22Rv1 (cell line): Measurements from ENCODE around the gene UBE3B.
"Not testable (repeated sequence)": the region's sequence is repeated elsewhere in the genome, so short reads cannot be mapped to it uniquely, and the experiment has no call there.

Experiments used
- H3K27ac ChIP-seq: fragments of 450-650 bp; 2 replicates; pipeline ENCODE4 v1.5.1; 2017
- ZFX ChIP-seq: fragments of 450-650 bp; IDR thresholded peaks from 2 replicates; pipeline ENCODE4 v1.6.1; 2017; ENCODE audit warnings: antibody characterized with exemption, borderline replicate concordance
- TF ChIP-seq, protein P1 (sequence below): fragments of 450-650 bp; IDR thresholded peaks from 2 replicates; pipeline ENCODE4 v1.5.1; 2017; ENCODE audit warnings: mild to moderate bottlenecking

The UBE3B gene

DNA sequence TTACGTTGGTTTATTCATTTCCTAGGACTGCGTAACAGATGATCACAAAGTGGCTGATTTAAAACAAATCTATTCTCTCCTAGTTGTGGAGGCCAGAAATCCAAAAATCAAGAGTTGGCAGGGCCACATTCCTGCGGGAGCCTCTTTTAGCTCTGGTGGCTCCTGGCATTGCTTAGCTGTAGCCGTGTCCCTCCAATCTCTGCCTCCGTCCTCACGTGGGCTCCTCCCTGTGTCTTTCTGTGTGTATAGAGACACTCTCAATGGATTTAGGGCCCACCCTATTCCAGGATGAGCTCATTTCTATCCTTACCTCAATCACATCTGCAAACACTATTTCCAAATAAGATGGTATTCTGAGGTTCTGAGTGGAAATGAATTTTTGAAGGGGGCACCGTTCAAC is 42.9 kb upstream of the UBE3B start:
- no peak overlapping the region for H3K27ac ChIP-seq
- no peak for TF ChIP-seq ZFX
- TF ChIP-seq, protein P1, sequence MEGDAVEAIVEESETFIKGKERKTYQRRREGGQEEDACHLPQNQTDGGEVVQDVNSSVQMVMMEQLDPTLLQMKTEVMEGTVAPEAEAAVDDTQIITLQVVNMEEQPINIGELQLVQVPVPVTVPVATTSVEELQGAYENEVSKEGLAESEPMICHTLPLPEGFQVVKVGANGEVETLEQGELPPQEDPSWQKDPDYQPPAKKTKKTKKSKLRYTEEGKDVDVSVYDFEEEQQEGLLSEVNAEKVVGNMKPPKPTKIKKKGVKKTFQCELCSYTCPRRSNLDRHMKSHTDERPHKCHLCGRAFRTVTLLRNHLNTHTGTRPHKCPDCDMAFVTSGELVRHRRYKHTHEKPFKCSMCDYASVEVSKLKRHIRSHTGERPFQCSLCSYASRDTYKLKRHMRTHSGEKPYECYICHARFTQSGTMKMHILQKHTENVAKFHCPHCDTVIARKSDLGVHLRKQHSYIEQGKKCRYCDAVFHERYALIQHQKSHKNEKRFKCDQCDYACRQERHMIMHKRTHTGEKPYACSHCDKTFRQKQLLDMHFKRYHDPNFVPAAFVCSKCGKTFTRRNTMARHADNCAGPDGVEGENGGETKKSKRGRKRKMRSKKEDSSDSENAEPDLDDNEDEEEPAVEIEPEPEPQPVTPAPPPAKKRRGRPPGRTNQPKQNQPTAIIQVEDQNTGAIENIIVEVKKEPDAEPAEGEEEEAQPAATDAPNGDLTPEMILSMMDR = no peak

DNA sequence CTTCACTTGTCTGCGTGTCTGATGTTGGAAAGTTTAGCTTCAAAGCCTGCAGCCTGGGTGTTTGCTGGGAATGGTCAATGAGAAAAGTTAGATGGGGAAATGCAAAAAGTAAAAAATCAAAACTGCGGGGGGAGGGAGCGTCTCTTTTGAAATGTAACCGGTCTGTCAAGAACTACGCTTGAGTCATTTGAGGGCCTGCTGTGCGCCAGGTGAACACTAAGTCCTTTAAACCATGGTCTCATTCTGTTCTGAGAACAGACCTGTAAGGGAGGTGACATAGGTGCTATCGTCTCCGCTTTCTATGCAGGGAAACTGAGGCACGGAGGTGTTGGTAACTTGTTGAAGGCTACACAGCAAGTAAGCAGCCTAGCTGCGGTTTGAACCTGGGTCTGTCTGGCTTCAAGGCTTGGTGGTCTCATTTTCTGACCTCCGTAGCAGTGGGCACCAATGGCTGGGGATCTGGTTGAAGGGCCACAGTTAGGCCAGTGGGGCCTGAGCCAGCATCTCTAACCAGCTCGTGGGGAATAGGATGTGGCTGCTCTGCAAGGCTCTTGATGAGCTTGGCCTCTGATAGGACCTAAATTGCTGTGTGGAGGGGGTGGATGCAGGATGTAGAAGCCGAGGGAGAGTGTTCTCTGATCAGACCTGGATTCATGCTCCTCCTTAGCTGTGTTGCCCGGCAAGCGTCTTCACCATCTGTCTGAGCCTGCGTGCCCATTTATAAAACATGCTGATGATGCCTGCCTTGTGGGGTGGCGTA is 41.8 kb upstream of the UBE3B start:
- TF ChIP-seq ZFX = no peak
- TF ChIP-seq, protein P1 = no peak
- no peak overlapping the region for H3K27ac ChIP-seq

DNA sequence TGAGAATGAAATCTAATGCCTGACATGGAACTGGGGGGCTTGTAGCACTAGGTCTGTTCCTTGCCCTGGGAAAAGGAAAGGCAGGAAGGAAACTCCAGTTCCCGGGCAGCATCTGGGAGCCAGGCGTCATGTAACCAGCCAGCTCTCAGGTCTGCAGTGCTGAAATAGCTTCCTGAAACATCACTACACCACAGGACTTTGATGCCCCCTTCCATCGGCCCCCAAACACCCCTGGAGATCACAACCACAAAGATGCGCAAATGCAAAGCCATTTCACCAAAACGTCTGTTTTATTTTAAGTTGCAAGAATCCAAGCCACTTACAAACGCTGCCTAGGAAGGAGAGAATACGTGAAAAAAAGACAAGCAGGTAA is 41.3 kb upstream of the UBE3B start:
- H3K27ac ChIP-seq = no peak overlapping the region
- TF ChIP-seq, protein P1 = no peak
- TF ChIP-seq ZFX = no peak

DNA sequence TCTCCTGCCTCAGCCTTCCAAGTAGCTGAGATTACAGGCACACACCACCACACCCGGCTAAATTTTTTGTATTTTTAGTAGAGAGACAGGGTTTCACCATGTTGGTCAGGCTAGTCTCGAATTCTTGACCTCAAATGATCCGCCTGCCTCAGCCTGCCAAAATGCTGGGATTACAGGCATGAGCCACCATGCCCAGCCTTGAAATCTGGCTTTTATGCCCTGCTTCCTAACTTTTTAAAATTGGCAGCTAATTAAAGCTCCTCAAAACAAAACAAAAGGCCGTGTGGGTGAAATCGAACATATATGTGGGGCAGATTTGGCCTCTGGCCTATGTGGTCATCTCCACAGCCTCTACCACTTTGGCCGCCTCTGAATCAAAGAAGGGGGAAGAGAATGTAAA is 38.3 kb upstream of the UBE3B start:
- TF ChIP-seq ZFX = no peak
- TF ChIP-seq, protein P1 = no peak
- no peak overlapping the region for H3K27ac ChIP-seq

GRCh38 chr12:109439951-109440350 is 37.5 kb upstream of the UBE3B start:
- H3K27ac ChIP-seq = not testable (repeated sequence)

GRCh38 chr12:109440851-109441490 is 36.5 kb upstream of the UBE3B start:
- no peak for TF ChIP-seq ZFX
- TF ChIP-seq, protein P1 = no peak
- H3K27ac ChIP-seq = no peak overlapping the region

GRCh38 chr12:109443794-109444193 is 33.6 kb upstream of the UBE3B start:
- TF ChIP-seq ZFX = no peak
- TF ChIP-seq, protein P1 = no peak
- no peak overlapping the region for H3K27ac ChIP-seq

DNA sequence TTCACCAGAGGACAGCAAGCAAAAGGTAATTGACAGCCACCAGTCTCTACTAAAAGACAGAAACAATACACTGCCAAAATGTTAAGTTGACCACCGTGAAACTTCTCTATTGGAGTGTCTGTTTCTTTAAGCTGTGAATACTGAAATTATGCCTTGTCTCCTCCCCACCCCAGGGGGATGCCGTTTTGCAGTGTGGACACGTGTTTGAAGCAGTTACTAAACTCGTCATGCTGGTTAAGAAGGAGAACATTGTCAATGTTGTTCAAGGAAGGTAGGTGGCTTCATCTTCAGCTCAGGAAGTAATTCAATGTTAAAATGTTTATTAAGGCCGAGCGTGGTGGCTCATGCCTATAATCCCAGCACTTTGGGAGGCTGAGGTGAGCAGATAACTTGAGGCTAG is 33.2 kb upstream of the UBE3B start:
- no peak overlapping the region for H3K27ac ChIP-seq
- no peak for TF ChIP-seq ZFX
- TF ChIP-seq, protein P1 = no peak
